Kidney glomerular epithelial cell (primary cell): ENCODE data around the gene MAPK9.

Experiments
- DNase-seq: peaks from one replicate; lab custom pipeline; 2025; lab: John Stamatoyannopoulos, UW

The MAPK9 gene

DNA sequence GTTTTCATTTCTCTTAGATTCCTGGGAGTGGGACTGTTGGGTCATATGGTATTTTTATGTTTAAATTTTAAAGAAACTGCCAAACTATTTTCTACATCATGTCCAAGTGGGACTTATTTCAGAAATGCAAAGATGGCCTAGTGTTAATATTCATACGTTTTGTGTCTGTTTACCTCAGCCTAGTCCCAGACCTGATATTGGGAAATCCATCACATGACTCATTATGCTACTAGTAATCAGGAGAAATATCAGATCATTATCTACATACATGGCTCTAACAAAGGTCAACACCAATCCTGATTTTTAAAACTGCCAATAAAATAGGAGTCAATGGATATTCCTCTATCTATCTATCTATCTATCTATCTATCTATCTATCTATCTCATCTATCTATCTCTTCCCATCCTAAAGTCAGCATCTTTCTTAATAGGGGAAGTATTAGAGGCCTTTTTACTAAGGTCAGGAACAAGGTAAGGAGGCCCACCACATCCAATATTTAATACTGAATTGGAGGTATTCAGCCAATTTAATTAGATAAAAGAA, 87.5 kb downstream of the MAPK9 start:
- no peak for DNase-seq

DNA sequence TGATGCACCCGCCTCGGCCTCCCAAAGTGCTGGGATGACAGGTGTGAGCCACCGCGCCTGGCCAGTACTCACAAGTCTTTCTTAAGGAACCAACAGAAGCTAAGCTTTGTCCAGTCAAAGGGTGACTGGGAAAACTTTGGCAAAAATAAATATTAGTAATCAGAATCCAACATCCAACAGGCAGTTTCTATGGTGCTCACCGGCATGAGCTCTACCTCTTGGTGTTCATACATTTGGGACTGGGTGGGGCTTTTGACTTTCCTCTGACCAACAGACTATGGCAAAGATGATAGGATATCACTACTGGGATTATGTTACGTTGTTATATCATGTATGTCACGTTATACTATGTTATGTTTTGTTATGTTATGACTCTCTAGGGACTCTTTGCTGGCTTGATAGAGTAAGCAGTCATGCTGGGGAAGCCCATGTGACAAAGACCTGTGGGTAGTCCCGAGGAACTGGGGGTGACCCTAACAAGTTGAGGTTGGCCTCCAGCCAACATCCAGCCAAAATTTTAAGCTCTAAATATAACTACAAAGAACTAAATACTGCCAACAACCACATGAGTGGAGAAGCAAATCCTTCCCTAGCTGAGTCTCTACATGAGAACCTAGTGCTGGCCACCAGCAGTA, 88.8 kb downstream of the MAPK9 start:
- DNase-seq, result no peak

DNA sequence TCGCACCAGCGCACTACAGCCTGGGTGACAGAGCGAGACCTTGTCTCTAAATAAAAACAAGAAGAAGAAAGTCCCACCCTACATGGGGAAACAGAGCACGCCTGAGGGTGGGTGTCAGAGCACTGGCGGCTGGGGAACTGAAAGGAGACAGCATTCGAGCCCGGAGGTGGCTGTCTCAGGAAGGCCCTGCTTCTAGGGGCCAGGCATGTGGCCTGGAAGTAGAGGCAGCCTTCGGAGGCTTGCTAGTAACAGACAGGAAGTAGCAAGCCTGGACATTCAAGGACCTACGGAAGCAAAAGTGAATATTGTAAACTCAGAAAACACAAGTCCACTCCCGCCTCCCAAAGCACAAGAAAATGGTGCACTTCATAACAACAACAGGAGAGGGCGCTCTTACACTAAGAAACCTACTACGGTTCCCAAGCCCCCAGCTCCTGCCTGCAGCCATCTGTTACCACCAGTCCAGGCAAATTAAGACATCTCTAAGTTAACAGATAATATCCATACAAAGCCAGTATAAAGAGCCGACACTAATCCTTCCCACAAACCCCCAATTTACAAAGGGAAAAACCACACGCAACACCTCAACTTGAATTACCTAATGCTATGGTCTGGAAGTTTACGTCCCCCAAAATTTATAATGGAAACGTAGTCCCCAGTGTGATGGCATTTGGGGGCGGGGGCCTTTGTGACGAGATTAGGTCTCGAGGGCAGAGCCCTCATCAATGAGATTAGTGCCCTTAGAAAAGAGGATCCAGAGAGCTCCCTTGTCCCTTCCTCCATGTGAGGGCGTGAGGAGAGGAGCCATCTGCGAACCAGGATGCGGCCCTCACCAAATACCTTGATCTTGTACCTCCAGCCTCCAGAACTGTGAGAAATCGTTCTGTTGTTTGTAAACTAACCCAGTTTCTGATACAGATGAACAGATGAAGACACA, 90.6 kb downstream of the MAPK9 start:
- DNase-seq, result no peak

DNA sequence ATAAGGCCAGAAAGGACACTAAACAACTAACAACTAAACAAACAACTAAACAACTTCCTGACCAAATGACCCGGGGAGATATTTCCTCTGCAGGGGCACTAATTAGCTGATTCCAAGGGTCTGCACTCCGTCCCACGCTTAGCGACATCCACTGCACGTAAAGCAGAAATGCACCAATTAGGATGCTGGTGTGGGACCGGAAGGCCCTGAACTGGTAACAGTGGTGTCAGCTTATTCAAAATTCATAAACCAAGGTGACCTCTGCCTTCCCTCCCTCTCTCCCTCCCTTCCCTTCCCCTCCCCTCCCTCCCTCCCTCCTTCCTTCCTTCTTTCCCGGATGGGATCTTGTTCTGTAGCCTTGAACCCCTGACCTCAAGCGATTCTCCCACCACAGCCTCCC, 92.5 kb downstream of the MAPK9 start:
- no peak for DNase-seq

DNA sequence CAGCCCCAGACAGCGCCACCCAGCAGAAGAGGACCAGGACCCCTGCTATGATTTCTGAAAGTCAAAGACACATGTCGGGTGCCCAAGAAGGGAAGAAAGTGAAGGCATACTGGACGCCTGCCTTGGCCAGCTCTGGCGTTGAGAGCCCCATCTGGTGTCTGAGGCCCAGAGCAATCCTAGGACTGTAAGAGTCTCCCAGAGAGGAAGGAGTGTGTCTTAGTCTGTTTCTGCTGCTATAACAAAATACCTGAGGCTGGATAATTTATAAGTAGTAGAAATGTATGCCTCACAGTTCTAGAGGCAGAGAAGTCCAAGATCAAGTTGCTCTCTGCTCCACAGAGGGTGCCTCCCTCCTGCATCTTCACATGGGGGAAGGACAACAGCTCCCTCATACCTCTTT, 93.7 kb downstream of the MAPK9 start:
- no peak for DNase-seq

GRCh38 chr5:180197016-180197702, 94.7 kb downstream of the MAPK9 start:
- DNase-seq, result no peak

- no peak for DNase-seq
These were observed 97.2 kb downstream of the MAPK9 start for GRCh38 chr5:180194410-180195345.

- no peak for DNase-seq
These were observed 98.0 kb downstream of the MAPK9 start for GRCh38 chr5:180193749-180194375.

DNA sequence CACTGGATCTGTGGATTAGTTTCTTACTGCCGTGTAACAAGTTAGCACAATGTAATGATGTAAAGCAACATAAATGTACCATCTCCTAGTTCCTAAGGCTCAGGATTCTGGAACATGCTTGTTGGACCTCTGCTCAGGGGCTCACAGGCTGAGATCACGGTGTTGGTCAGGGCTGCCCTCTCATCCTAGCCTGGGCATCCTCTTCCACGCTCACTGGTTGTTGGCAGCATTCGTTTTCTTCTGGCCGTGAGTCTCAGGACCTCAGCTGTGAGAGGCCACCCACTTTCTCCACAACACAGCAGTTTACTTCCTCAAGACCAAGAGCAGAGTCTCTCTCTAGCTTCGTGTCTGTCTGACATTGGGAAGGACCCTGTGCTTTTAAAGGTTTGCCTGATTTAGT, 100.2 kb downstream of the MAPK9 start:
- no peak for DNase-seq

DNA sequence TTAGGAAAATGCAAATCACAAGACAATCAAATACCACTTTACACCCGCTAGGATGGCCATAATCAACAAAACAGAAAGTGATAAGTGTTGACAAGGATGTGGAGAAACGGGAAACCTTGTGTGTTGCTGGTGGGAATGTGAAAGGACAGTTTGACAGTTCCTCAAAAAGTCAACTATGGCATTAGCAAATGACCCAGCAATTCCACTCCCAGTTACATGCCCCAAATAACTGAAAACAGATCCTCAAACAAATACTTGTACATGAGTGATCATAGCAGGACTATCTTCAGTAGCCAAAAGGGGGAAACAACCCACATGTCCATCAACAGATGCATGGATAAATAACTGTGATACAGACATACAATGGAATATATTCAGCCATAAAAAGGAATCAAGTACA, 104.1 kb downstream of the MAPK9 start:
- DNase-seq, result no peak
